Stimulated activated CD8-positive, alpha-beta memory T cell treated with anti-CD3 and anti-CD28 coated beads, Interleukin-12 subunit alpha, Interleukin-12 subunit beta, amount 100 ng/mL, for 1 hour (primary cell): Measurements from ENCODE around the gene SMURF1.
"Not testable (repeated sequence)": the region's sequence is repeated elsewhere in the genome, so short reads cannot be mapped to it uniquely, and the experiment has no call there.

ENCODE experiments used
- DNase-seq: peaks from one replicate; pipeline ENCODE4 v3.0.0-alpha.2; 2020; ENCODE audit warnings: low read depth

Gene SMURF1

DNA sequence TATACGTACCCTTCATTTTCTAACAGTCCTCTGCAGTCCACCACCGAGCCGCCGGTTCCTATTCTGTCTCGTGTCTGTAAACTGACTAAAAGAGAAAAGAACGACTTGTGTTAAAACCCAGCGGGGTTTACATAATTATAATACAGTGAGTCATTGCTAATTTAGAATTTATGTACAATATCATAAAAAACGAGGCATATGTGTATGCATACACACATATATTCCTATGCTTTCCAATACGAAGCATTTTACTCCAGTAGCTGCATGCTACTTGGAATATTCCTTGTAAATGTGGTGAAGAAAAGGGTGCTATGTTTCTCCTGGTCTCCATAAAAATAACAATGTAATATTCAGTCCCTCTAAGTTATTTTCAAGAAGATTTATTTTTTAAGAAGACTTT lies 89.1 kb downstream of the SMURF1 start:
- DNase-seq, result no peak

DNA sequence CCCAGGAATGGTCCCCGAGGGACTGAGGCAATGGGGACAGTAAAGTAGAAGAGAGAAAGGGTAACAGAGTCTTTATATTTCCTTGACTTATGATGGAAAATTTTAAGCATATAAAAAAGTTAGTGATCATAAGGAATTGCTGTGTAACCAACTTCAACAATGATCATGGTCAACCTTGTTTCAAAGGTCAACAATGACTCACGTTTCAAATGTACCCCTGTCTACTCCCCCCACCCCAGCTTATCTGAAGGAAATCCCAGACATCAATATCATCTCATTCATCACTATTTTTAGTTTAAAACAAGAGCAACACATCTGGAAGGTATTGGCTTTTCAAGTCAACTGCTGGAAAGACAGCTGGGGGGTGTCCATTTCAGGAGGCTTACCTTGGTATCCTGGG lies 92.9 kb downstream of the SMURF1 start:
- DNase-seq, result no peak

DNA sequence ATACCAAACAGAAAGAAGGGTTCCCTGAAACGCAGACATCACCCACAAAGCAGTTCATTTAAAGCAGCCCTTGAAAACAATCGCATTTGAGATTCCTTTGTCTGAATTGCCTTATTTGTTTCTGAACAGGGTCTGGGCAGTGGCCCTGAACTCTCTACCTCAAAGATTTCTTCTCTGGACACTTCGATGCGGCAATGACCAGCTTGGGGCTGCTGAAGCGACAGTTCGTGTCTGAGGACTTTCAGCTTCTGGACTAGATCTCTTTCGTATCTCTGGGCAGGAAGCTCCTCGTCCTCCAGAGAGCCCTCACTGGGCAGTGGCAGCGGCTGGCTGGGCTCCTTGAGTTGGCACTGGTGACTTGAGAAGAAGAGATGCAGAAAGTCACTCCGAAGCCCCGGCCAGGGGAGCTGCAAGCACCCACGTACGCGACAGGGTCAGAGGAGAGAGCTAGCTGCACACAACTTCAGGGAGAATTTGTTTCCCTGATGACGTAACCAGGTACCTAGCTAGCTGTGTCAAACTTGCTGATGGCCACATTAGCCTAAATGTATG lies 96.3 kb downstream of the SMURF1 start:
- DNase-seq, result no peak

DNA sequence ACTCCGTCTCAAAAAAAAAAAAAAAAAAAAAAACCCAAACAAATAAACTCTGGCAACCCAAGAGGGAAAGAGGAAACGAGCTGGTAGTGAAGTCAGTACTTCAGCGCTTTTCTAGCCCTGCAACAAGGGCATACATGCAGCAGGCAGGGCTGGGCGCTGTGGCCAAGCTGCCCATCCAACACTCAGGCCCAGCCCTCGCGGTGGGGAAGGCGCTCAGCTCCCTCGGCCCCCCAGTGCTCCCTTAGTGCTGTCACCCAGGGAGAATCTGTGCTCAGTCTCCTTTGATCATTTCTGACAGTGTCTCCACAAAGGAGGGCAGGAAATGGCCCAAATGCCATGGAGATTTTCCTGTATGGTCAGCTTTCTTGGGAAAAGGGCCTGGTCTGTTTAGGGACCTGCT lies 97.2 kb downstream of the SMURF1 start:
- no peak for DNase-seq

DNA sequence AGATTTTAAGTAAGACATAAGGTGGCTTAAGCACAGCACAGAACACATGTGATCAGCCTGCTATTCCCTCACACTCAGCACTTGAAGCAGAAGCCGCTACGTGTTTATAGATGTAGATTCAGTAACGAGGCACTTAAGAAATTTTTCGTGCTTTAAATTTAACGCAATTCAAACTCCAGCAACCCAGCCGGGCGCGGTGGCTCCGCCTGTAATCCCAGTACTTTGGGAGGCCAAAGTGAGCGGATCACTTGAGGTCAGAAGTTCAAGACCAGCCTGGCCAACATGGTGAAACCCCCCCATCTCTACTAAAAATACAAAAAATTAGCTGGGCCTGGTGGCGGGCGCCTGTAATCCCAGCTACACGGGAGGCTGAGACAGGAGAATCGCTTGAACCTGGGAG lies 97.6 kb downstream of the SMURF1 start:
- not testable (repeated sequence) for DNase-seq

DNA sequence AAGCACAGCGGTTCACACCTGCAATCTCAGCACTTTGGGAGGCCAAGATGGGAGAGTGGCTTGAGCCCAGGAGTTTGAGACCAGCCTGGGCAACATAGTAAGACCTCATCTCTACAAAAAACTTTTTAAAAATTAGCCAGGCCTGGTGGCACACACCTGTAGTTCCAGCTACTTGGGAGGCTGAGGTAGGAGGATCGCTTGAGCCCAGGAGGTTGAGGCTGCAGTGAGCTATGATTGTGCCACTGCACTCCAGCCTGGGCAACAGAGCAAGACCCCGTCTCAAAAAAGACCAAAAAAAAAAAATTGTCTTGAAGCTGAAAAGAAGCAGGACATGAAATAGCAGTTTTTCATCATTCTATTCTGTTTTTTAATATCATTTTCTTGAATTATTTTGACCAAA lies 99.0 kb downstream of the SMURF1 start:
- not testable (repeated sequence) for DNase-seq

DNA sequence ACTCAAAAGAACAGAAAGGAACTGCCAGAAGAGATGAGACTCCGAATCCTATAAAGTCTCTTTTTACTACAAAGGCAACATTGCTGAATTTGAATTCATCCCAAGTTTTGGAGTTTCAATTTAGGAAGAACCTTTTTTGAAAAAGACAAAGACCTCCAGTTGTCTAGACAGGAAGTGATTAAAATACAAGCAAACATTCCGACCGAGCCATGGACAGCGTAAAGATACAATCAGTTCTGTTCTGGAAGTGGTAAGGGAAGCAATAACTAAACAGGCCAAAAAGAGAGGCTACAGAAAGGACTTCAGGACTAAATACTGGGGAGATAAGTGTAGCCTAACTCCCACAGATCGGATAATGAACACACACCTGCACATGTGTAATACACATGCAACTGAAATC lies 101.0 kb downstream of the SMURF1 start:
- DNase-seq, result no peak

DNA sequence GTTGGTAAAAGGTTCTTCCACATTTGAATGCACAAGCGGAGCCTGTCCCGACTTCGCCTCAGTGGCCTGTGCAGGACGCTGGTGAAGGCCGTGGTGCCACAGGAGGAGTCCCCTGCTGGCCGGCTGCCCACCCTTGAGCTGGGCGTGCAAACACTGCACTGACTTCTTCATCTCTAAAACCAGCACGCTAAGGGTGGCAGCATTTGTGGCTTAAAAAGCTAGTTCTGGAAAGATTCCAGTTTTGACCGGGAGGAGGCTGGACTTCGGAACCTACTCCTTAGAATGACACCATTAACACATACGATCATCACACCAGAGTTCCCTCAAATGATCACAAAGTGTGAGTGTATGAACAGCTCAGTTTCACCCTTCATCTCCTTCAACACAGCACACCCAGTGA lies 102.4 kb downstream of the SMURF1 start:
- DNase-seq, result no peak

DNA sequence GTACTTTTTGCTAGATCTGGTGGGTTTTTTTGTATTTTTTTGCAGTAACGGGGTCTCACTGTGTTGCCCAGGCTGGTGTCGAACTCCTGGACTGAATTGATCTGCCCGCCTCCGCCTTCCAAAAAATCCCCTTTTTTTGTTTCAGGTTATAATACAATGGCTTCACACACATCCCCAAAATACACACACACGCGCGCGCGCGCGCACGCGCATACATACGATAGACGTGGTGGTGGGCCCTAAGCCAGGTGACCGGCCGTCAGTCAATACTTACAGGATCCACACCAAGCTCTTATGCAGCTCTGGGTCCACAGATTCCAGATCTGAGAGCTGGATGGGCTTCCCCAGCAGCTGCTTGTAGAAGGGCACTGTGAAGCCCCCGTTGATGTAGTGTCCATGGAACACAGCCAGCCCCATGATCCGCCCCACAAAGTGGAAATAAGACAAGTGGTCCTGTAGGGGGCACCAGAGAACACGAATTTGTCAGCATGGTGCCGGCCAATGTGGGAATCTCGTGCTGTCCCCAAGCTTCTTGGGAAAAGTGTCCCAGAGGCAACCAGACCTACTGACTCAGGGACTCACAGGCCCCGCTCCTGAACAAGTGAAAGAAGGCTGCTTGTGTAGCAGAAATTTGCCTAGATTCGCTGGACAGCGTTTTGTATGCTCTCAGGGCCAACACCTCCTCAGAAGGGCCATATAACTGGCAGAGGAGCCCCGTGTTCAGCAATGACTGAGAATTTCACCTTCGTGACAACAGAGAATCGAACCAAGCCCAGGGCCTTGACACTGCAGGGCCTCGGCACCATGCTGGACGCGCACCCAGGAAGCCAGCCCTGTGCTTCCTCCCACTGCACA lies 103.6 kb downstream of the SMURF1 start:
- DNase-seq, result peak; percentile 46

DNA sequence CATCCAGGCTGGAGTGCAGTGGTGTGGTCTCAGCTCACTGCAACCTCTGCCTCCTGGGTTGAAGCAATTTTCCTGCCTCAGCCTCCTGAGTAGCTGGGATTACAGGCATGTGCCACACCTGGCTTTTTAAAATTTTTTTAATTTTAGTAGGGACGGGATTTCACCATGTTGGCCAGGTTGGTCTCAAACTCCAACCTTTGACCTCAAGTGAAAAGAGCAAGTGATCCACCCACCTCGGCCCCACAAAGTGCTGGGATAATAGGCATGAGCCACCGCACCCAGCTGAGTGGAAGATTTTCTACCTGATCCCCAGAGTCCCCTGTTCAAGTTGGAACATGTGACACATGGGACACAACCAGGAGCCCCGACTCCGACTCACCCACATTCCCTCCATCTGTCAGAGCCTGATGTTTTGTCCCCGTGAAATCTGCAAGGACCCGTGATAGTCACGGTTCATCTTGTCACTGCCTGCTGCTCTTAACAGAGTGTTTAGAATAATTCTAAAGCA lies 104.5 kb downstream of the SMURF1 start:
- no peak for DNase-seq

DNA sequence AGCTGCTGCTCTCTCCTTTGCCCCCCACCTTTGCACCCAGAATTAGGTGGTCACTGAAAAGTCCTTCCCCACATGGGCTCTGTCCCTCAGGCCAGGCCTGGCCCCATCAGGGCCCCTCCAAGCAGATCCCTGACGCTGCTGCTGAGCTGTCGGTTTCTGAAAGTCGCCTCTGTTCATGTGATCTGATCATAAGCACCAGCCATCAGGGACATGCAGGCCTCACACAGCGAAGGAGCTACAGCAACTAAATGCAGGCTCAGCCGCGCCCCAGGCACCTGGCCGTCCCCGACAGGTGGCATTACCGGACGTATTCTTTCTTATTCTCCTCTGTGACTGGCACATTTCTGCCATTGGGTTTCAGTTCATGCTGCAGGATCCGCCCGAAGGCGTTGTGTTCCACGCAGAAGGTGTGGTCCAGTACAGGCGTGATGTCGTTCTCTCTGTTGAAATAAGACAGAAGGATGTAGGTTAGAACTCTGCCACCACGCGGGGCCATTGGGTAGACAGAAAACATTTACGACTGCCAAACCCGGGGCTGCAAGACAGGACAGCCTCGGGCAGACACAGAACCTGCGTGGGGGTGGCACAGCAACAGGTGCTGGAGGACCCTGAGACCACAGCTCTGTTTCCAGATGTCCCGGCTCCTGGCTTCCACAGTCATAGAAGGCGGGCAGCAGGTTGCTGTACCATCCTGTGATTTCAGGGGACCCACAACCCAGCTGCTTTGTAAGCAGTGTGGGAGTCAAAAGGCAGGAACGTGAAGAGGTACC lies 105.6 kb downstream of the SMURF1 start:
- no peak for DNase-seq

DNA sequence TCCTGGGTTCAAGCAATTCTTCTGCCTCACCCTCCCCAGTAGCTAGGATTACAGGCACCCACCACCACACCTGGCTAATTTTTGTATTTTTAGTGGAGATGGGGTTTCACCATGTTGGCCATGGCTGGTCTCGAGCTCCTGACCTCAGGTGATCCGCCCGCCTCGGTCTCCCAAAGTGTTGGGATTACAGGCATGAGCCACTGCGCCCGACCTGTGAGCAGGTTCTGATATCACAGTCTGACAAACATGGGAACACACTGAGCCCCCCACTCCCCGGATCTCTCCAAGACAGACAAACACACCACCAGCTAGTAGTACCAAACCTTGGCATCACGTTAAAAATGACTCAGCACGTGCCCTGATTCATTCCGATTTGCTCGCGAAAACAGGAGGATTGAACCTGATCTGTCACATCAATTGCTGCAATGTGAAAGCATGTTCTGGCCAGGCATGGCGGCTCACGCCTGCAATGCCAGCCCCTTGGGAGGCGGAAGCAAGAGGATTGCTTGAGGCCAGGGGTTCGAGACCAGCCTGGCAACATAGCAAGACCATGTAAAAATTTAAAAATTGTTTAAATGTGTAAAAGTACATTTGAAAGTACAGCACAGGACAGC lies 106.5 kb downstream of the SMURF1 start:
- no peak for DNase-seq

DNA sequence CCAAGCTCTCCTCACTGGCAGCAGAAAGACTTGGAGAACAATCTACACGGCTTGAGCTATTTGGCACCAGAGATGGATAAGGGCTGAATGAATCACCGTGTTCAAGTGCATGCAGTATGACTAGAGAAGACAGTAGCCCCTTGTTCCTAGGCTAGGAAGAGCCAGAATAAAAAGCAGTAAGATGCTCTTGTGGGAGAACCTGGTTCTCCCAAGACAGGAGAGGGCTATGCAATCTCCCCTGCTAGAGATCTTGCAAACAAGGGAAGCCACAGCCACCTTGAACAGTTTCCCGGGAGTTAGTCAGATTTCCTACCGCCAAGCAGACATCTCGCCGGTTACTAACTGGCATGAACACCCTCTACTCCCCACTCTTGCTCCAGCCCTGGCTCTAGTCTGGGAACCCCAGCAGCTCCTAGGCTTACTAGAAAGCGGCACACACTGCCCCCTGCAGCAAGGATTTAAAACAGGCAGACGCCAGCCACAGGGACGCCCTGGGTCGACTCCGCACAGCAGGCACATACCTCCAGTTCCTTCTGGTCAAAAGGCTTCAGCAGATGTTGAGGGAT lies 107.3 kb downstream of the SMURF1 start:
- no peak for DNase-seq

DNA sequence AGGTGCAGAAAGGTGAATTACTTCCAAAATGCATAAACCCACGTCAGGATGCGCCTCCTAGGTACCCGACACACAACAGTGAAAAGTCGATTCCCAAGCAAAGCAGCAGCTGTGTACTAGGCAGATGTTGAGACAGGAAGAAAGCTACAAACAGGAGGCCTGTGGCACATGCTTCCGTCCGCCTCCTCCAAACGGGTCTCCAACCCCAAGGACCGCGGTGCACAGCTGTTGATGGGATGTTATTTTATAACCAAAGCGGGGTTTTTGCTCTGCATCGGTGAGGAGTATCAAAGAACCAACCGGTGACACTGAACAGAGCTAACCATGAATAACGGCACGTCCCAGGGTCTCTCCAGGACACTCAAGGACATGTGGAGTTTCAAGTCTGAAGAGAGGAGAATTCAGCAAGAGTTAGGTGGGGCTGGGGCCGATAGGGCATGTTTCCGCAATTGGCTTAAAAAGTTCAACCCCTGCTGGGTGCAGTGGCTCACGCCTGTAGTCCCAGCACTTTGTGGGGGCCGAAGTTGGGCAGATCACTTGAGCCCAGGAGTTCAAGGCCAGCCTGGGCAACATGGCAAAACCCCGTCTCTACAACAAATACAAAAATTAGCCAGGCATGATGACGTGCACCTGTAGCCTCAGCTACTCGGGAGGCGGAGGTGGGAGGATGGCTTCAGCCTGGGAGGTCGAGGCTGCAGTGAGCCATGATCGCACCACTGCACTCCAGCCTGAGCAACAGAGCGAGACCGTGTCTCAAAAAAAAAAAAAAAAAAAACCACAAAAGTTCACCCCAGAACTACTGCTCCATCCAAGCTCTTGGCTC lies 108.0 kb downstream of the SMURF1 start:
- DNase-seq, result no peak

DNA sequence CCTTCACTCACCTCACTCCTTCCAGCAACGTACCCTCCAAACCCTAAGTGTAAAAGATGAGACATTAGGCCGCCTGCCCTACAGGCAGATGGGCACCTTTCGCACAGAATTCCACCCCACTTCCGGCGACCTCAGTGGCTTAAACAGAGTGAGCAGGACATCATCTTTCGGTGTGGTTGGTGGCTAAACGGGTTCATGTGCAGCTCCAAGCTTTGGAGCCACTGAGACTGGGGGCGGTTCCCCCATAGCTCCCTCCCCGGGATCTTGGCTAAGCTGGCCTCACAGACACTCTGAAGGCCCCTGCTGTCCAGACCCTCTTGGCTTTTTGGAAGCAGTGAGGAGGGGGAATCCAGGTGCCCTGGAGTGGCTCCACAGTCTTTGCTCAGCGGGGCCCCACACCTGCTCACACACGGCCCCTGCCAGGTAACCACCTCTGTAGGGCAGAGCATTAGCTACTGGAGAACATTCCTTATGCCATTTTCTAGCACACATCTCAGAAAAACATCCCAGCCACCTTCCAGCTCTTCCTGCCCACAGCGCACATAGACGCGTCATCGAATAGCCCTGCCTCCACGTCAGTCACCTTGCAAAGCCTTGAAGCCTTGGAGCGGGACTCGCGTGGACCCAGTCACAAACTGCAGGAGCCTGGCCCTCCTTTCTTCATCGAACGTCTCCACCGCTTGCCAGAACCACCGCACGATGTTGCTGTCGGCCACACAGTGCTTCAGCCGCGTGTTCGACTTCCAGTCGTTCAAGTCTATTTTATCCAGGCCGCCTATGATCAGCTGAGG lies 108.8 kb downstream of the SMURF1 start:
- no peak for DNase-seq

DNA sequence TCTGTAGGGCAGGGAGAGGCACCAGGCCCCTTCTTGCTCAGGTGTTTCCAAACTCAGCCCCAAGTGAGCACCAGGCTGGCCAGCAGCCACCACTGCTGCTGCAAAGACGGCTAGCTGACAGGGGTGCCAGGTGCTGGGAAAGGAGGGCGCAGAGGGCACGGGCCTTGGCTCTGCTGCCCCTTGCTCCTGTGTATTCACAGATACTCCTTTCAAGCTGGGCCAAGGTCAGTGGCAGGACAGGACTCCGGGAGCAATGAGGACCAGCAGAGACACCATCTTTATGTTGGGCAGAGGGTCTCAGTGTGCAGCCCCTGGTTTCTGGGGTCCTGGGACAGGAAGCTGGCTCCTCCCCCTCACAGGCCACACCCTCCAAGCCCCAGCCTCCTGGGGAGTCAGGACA lies 110.1 kb downstream of the SMURF1 start:
- DNase-seq, result no peak

DNA sequence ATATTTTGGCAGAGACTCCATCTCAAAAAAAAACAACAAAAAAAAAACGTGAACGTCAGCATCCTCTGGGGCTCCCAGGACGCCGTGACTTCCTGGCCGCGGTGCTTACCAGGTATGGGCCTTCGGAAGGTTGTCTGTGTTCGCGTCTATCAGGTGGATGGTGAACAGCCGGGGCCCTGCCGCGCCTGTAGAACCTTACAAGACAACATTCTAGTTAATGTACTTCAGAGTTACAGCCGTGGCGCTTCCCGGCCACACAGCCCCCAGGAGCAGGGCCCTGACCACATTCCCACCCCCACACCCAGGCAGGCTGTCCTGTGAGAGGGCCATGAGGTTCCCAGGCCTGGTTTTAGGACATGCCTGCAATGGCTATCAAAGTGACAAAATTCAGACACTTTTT lies 111.0 kb downstream of the SMURF1 start:
- DNase-seq, result no peak

DNA sequence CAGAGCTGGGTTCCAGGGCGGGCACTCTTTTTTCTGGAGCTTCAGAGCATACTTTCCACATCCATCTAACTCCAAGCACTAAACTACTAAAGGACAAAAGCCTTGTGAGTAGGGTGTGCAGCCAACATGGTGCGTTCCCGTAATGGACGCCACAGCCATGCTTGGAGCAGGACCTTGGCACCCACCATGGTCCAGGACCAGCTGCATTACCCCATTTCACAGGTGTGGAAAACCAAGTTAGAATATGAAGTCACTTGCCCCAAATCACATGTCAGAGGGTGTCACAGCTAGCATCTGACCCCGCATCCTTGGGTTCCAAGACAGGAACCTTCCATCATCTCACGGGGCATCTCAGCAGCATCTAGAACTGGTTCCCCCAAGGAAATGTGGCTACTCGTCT lies 112.4 kb downstream of the SMURF1 start:
- no peak for DNase-seq

DNA sequence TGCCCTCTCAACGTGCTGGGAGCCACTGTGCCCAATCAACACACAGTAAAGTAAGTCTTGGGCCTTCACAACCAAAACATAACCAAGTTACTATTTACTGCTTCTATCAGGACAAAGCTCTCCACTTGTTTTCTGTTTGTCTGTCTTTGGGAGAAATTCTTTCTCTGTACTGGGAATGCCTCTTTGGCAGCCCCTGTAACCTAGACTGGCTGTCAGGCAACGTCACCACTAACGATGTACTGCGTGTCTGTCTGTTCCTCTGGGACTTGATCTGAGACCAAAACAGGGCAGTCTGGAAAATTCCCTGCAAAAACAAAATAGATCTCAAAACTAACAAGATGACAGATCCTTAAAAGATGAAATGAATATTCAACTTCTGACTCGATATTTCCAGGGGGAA lies 113.0 kb downstream of the SMURF1 start:
- DNase-seq, result no peak

DNA sequence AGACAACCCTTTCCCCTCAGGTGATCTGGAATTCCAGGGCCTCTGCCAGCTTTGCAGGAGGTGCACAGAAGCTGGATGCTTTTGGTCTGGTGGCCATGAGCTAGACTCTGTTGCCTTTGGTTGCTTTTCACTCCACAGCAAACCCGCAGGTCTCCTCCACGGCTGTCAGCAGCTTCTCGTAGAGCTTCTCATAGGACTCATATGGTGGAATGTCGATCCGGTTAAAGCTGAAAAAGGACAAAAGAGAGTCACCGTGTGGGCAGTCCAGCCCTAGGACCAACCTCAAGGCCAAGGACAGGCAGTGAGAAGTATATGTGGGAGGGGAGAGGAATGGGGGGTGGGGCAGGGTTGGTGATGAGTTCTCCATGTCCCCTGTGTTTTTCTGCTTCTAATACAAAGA lies 113.5 kb downstream of the SMURF1 start:
- no peak for DNase-seq
